Right atrium auricular region (tissue), 2 donors: ENCODE results near the gene PTPRN2. TPM values are rescaled to one million over a fixed set of nuclear protein-coding genes. Genes with fewer than 3 reads are reported as not detected.
"Not testable (repeated sequence)": the region's sequence is repeated elsewhere in the genome, so short reads cannot be mapped to it uniquely, and the experiment has no call there.

ENCODE experiments used
- DNase-seq: peaks from one replicate; pipeline ENCODE4 v3.0.0-alpha.2; 2019; ENCODE audit warnings: low spot score
- H3K27ac ChIP-seq, 2 donors: fragments of 200-600 bp; sonication (generic); 1 replicate in 1 of 2; 2 replicates in 1 of 2; pipeline ENCODE4 v1.5.1; 2016 to 2019
- H3K27me3 ChIP-seq, 2 donors: fragments of 200-600 bp; sonication (generic); one replicate each; pipeline versions ENCODE4 v1.5.1 to v1.6.0; 2017 to 2019
- H3K36me3 ChIP-seq: fragments of 200-600 bp; sonication (generic); one replicate; pipeline ENCODE4 v1.5.1; 2016
- H3K4me1 ChIP-seq, 2 donors: fragments of 200-600 bp; sonication (generic); one replicate each; pipeline versions ENCODE4 v1.5.1 to v1.6.0; 2017 to 2019
- H3K4me3 ChIP-seq, 2 donors: fragments of 200-600 bp; sonication (generic); 1 replicate in 1 of 2; 2 replicates in 1 of 2; pipeline ENCODE4 v1.5.1; 2017 to 2019; ENCODE audit warnings: mild to moderate bottlenecking in 1 of 2, moderate library complexity in 1 of 2
- H3K9me3 ChIP-seq, 2 donors: fragments of 200-600 bp; sonication (generic); one replicate each; pipeline ENCODE4 v1.5.1; 2019
- CTCF ChIP-seq, 2 donors: fragments of 200-600 bp; sonication (generic); IDR thresholded peaks; one replicate each; pipeline ENCODE4 v1.5.1; 2019; ENCODE audit warnings: antibody characterized with exemption in 2 of 2
- total RNA-seq, 2 donors: library from RNA; depleted of rRNA; stranded (reverse); fragments of >200 nt; gene quantifications; one replicate each; pipeline ENCODE4 v1.1.0, GENCODE V29; 2016

Gene PTPRN2
- total RNA-seq, 2 donors from 2014 or later: 2.6 to 2.7 TPM

GRCh38 chr7:157506268-157506667 lies 1081.4 kb downstream of the PTPRN2 start:
- no peak for TF ChIP-seq CTCF (IDR thresholded peaks at IDR 0.05)
- no peaks in the 10 kb centered on the region for H3K27me3 ChIP-seq
- H3K27ac ChIP-seq: no peak overlapping the region
- peak; percentile 23 for DNase-seq
- no peaks in the 10 kb centered on the region for H3K36me3 ChIP-seq
- no peaks in the 10 kb centered on the region for H3K4me1 ChIP-seq
- H3K4me3 ChIP-seq: no peak overlapping the region
- H3K9me3 ChIP-seq: peaks cover 0 to 10% of the 10 kb centered on the region in 2 donors

GRCh38 chr7:157505646-157506045 lies 1082.0 kb downstream of the PTPRN2 start:
- no peak for DNase-seq
- Histone ChIP-seq H3K36me3 (no peaks in the 10 kb centered on the region), H3K4me1 (no peaks in the 10 kb centered on the region), H3K4me3 (no peak overlapping the region), H3K27me3 (no peaks in the 10 kb centered on the region), H3K27ac (no peak overlapping the region), H3K9me3 (peaks cover 0 to 10% of the 10 kb centered on the region in 2 donors)
- no peak for TF ChIP-seq CTCF (IDR thresholded peaks at IDR 0.05)

GRCh38 chr7:157503229-157503628 lies 1084.4 kb downstream of the PTPRN2 start:
- Histone ChIP-seq H3K4me3 (no peak overlapping the region), H3K4me1 (no peaks in the 10 kb centered on the region), H3K9me3 (peaks cover 0 to 10% of the 10 kb centered on the region in 2 donors), H3K27me3 (no peaks in the 10 kb centered on the region), H3K36me3 (no peaks in the 10 kb centered on the region), H3K27ac (no peak overlapping the region)
- no peak for TF ChIP-seq CTCF (IDR thresholded peaks at IDR 0.05)
- DNase-seq: no peak

GRCh38 chr7:157502701-157503111 lies 1084.9 kb downstream of the PTPRN2 start:
- no peak overlapping the region for H3K27ac ChIP-seq

GRCh38 chr7:157501581-157501980 lies 1086.0 kb downstream of the PTPRN2 start:
- no peak overlapping the region for H3K27ac ChIP-seq
- DNase-seq: peak; percentile 2
- H3K27me3 ChIP-seq: no peaks in the 10 kb centered on the region
- H3K4me3 ChIP-seq: no peak overlapping the region
- peaks cover 0 to 10% of the 10 kb centered on the region in 2 donors for H3K9me3 ChIP-seq
- no peak for TF ChIP-seq CTCF (IDR thresholded peaks at IDR 0.05)
- no peaks in the 10 kb centered on the region for H3K4me1 ChIP-seq
- H3K36me3 ChIP-seq: no peaks in the 10 kb centered on the region

More at GRCh38 chr7:157502701-157503111, 1084.9 kb downstream of the PTPRN2 start:
- Histone ChIP-seq H3K9me3 (peaks cover 0 to 10% of the 10 kb centered on the region in 2 donors), H3K36me3 (no peaks in the 10 kb centered on the region), H3K27me3 (no peaks in the 10 kb centered on the region), H3K4me1 (no peaks in the 10 kb centered on the region), H3K4me3 (no peak overlapping the region)
- peak; percentile 58 for DNase-seq
- TF ChIP-seq CTCF (IDR thresholded peaks at IDR 0.05): no peak

GRCh38 chr7:157500989-157501540 lies 1086.6 kb downstream of the PTPRN2 start:
- not testable (repeated sequence) for H3K4me1 ChIP-seq, DNase-seq, H3K27ac ChIP-seq, H3K36me3 ChIP-seq, H3K27me3 ChIP-seq, H3K4me3 ChIP-seq, H3K9me3 ChIP-seq
